Epithelial cell of esophagus (primary cell): ENCODE measurements around the gene PRXL2A.
A peak's percentile ranks its signal among the peaks of the same experiment; 100 is the strongest.
"Not testable (repeated sequence)": the region's sequence is repeated elsewhere in the genome, so short reads cannot be mapped to it uniquely, and the experiment has no call there.

Experiments
- DNase-seq: peaks from one replicate; pipeline ENCODE4 v3.0.0; 2010; ENCODE audit warnings: low read depth
- H3K4me3 ChIP-seq: 2 replicates; pipeline ENCODE4 v1.5.1; 2011; ENCODE audit warnings: mild to moderate bottlenecking, low read length, control low read depth
- TF ChIP-seq, protein P1 (sequence below): IDR thresholded peaks from 2 replicates; pipeline ENCODE4 v1.5.1; 2011; ENCODE audit warnings: low read depth, mild to moderate bottlenecking, low read length, control low read depth, inconsistent platforms; ENCODE audit not compliant: insufficient read depth; ENCODE audit errors: missing control alignments

Gene PRXL2A, protein sequence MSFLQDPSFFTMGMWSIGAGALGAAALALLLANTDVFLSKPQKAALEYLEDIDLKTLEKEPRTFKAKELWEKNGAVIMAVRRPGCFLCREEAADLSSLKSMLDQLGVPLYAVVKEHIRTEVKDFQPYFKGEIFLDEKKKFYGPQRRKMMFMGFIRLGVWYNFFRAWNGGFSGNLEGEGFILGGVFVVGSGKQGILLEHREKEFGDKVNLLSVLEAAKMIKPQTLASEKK

DNA sequence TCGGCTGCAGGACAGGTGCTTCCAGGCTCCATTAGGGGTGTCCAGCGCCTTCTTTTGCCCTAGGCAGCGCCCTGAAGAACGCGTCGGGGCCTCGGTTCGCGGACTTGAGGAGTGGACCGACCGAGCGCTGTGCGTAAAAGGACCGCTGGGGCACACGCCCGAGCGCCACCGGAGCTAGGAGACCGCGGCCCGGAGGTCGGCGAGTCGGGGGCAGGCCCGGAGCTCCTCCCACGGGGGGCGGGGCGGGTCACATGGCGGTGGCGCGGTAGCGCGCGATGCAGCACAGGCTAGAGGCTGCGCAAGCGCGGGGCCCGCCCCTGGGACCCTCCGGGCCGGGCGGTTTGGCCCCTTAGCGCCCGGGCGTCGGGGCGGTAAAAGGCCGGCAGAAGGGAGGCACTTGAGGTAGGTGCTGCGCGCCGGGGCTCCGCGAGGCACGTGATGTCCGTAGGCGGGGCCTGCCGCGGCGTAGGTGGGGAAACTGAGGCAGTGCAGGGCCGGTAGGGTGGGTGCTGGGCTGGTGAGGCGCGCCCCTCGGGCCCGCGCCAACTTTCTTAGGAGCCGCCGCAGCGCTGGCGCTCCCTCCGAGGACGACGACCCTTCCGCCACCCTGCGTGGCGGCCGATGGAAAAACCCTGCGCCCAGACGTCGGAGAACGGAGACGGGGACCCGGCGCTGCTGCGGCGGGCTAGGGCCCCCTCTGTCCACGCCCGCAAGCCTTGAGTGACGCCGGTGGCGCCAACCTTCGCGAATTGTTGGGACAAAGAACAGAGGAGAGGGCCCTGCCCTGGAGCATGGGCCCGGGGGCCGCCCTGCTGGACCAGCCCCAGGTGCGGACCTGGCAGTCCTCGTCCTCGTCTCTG lies at the start of gene PRXL2A:
Gene PRXL2A, plus strand, starts transcription at position 310 of the 860 bp plus-strand sequence. CDS start 11,917 bp downstream, outside the sequence.
- peak; percentile 52 for DNase-seq
- TF ChIP-seq, protein P1, sequence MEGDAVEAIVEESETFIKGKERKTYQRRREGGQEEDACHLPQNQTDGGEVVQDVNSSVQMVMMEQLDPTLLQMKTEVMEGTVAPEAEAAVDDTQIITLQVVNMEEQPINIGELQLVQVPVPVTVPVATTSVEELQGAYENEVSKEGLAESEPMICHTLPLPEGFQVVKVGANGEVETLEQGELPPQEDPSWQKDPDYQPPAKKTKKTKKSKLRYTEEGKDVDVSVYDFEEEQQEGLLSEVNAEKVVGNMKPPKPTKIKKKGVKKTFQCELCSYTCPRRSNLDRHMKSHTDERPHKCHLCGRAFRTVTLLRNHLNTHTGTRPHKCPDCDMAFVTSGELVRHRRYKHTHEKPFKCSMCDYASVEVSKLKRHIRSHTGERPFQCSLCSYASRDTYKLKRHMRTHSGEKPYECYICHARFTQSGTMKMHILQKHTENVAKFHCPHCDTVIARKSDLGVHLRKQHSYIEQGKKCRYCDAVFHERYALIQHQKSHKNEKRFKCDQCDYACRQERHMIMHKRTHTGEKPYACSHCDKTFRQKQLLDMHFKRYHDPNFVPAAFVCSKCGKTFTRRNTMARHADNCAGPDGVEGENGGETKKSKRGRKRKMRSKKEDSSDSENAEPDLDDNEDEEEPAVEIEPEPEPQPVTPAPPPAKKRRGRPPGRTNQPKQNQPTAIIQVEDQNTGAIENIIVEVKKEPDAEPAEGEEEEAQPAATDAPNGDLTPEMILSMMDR: no peak
- peak within 1 kb of the TSS; percentile 55 for H3K4me3 ChIP-seq

DNA sequence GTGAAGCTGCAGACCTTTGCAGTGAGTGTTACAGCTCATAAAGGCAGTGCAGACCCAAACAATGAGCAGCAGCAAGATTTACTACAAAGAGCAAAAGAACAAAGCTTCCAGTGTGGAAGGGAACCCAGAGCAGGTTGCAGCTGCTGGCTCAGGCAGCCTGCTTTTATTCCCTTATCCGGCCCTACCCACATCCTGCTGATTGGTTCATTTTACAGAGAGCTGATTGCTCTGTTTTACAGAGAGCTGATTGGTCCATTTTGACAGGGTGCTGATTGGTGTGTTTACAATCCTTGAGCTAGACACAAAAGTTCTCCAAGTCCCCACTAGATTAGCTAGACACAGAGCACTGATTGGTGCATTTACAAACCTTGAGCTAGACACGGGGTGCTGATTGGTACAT lies 49.4 kb upstream of the PRXL2A start:
- H3K4me3 ChIP-seq, DNase-seq: not testable (repeated sequence)

DNA sequence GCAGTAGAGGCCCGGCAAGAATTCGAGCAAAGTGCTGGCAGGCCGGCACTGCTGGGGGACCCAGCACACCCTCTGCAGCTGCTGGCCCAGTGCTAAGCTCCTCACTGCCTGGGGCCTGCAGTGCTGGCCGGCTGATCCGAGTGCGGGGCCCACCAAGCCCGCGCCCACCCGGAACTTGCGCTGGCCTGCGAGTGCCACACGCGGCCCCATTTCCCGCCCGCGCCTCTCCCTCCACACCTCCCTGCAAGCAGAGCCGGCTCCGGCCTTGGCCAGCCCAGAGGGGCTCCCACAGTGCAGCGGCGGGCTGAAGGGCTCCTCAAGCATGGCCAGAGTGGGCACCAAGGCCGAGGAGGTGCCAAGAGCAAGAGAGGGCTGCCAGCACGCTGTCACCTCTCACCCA lies 48.7 kb upstream of the PRXL2A start:
- TF ChIP-seq, protein P1: no peak
- no peak for DNase-seq
- H3K4me3 ChIP-seq: no peak overlapping the region

DNA sequence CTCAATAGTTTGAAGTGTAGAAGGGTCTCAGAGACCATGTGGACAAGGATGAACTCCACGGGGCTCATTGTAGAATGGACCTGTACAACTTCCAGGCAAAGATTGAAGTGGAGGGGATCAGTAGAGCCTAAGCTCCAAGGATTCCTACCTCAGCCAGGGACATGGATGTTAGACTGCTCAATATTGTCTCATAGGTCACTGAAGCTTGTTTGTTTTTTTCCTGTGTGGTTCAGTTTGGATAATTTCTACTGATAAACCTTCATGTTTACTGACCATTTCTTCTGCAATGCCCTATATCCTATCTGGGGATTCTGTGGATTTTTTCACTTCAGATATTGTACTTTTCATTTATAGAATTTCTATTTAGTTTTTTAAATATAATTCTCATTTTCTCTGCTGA lies 42.8 kb upstream of the PRXL2A start:
- TF ChIP-seq, protein P1: no peak
- H3K4me3 ChIP-seq: no peak overlapping the region
- no peak for DNase-seq

DNA sequence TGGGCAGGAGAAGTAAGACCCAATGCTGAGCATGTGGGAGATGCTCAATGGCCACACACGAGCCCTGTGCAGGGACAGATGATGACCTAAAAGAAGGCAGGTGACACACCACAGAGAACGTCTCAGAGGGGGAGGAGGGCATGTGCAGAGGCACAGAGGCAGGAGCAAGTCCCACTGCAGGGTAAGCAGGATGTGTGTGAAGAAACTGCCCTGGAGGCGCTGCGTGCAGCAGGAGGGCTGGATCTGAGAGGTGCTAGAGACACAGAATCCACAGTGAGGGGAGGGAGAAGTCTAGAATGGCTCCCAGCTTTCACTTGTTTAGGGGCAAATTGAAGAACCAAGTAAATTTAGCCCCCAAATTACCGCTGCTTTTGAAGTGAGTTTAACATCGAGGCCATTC lies 36.9 kb upstream of the PRXL2A start:
- no peak for DNase-seq
- no peak overlapping the region for H3K4me3 ChIP-seq
- TF ChIP-seq, protein P1: no peak

DNA sequence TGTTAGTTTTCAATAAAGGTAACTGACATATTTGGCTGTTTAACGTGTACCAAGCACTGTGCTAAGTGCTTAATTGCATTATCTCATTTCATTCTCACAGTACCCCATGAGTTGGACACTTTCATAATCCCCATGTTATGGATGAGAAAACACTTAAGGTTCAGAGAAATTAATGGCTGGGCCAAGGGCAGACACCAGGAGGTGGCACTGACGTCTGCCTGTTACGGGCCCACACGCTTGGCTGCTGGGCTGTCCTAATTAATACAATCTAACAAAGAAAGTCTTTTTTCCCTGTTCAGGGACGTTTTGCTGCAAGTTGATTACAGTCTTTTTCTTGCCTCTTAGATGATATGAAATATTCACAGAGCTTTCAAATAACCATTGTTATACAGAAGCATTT lies 35.7 kb upstream of the PRXL2A start:
- no peak for DNase-seq
- TF ChIP-seq, protein P1: no peak
- H3K4me3 ChIP-seq: no peak overlapping the region

DNA sequence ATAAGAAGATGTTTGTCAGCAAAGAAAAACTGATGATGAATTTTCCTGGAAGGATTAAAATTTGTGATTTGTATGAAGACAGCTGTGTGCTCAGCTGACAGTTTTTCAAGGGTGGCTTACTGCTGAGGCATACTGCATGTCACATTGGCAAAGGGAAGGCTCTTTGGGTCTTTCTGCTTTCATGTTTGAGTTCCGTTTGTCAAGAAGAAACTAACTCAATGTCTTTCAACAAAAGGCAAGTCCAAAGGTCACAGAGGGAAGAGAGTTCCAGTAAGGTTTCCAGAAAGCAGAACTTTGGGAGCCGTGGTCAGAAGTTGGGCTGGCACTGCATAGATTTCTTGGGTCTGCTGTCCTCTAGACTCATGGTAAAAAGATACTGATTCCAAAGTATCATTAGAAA lies 34.8 kb upstream of the PRXL2A start:
- no peak for DNase-seq
- TF ChIP-seq, protein P1: no peak
- no peak overlapping the region for H3K4me3 ChIP-seq
